WI38 (cell line): ENCODE data around the gene DCLK1.

Source experiments
- H3K4me3 ChIP-seq: 2 replicates; pipeline ENCODE4 v1.5.1; 2011; ENCODE audit warnings: low read depth, mild to moderate bottlenecking, control low read depth, low read length
- CTCF ChIP-seq: IDR thresholded peaks from 2 replicates; pipeline ENCODE4 v1.5.1; 2012; ENCODE audit warnings: low read depth, mild to moderate bottlenecking, control low read depth, low read length

DCLK1 gene

DNA sequence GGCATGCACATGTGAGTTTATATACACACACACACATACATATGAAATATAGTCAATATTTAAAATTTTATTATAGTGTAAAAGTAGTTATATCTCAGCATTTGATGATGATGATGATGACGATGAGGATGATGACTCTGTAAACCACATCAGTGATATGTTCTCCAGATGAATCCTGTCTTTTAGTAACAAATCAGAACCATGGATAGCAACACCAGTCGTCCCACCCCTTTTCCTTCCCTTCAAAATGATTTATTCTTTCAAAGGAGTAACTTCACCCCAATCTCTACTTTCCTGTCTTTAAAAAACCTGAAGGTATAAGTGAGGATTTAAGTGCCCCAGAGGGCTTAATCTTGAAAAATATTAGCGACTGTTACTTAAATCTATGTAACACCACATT is 74.1 kb downstream of the DCLK1 start:
- TF ChIP-seq CTCF, result no peak

DNA sequence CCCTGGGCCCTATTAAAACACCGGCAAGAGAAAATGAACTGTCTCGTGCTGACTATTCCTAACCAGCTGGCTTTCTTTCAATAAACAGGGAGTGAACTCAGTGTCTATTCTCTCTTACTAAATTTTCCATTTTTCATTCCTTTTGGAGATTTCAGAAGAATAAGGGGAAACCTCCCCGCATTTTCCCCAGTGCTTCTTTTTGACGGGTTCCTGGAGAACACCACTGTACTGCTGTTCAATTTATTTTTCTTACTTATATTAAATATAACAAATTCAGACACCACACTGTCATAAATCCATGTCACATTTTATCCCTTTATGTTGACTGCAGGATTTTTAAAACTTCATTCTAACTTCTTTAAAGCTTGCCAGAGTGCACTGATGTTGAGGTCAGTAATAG is 75.8 kb downstream of the DCLK1 start:
- no peak overlapping the region for H3K4me3 ChIP-seq
- no peak for TF ChIP-seq CTCF

More for the DNA sequence above, 74.1 kb downstream of the DCLK1 start:
- no peak overlapping the region for H3K4me3 ChIP-seq

DNA sequence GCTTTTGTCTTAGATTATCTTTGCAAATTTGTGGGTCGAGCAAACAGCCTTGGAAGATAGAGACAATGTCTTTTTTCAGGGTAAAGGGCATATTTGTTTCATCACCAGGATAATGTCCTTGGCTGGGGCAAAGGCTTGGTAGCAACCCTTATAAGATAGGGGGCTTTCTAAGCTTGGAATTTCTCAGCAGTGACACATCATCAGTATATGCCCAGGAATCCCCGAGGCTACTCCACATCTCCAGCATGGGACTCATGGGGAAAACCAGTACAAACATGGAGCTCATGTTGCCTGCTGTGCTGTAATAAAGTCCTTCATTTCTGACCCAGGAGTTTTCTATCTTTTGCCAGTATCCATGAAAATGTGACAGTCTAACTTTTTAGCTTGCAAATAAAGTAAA is 77.1 kb downstream of the DCLK1 start:
- H3K4me3 ChIP-seq, result no peak overlapping the region
- no peak for TF ChIP-seq CTCF

DNA sequence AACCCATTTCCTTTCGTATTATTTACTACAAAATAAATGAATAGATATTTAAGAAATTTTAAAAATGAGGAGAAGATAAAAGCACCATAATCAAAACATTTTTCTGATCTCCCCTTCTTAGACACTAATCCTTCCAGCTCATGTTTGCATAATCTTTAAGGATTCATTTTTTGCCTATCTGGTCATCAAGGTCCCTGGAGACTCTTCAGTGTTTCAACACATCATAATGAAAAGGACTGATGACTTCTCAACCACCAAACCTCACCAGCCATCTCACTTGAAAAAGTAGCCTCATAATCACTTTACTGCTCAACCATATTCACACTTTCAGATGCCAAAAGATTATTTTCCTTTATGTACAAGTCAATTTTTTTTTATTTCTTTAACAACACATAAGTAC is 80.1 kb downstream of the DCLK1 start:
- H3K4me3 ChIP-seq, result no peak overlapping the region
- TF ChIP-seq CTCF, result no peak

GRCh38 chr13:36046672-36047071 is 84.5 kb downstream of the DCLK1 start:
- TF ChIP-seq CTCF, result no peak
- no peak overlapping the region for H3K4me3 ChIP-seq

GRCh38 chr13:36038785-36039555 is 92.2 kb downstream of the DCLK1 start:
- no peak for TF ChIP-seq CTCF
- H3K4me3 ChIP-seq, result no peak overlapping the region

GRCh38 chr13:36033035-36033434 is 98.1 kb downstream of the DCLK1 start:
- no peak overlapping the region for H3K4me3 ChIP-seq
- no peak for TF ChIP-seq CTCF
